ENCODE measurements around the gene CCDC86.

DNA sequence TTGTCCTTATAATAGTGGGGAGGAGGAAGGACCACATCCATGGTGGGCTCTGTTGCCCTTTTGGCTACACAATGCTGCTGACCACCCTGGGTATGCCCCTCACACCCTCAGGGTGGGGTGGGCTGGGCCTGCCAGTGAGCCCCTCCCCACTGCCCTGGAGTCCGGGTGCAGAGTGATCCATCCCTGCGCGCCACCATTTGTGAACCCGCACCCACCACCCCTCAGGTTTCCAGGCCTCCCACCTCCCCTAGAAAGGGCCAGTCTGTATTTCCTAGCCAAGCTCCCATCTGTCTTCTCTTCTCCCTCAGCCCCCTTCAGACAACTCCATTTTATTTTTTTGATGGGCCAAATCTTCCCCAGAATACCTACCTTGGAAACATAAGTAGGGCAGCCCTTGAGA is 31.8 kb upstream of the CCDC86 start:
- no peak for TF ChIP-seq YY1 (IDR thresholded peaks at IDR 0.05; ENCODE audit: low read depth)
- TF ChIP-seq, protein P1, sequence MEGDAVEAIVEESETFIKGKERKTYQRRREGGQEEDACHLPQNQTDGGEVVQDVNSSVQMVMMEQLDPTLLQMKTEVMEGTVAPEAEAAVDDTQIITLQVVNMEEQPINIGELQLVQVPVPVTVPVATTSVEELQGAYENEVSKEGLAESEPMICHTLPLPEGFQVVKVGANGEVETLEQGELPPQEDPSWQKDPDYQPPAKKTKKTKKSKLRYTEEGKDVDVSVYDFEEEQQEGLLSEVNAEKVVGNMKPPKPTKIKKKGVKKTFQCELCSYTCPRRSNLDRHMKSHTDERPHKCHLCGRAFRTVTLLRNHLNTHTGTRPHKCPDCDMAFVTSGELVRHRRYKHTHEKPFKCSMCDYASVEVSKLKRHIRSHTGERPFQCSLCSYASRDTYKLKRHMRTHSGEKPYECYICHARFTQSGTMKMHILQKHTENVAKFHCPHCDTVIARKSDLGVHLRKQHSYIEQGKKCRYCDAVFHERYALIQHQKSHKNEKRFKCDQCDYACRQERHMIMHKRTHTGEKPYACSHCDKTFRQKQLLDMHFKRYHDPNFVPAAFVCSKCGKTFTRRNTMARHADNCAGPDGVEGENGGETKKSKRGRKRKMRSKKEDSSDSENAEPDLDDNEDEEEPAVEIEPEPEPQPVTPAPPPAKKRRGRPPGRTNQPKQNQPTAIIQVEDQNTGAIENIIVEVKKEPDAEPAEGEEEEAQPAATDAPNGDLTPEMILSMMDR (IDR thresholded peaks at IDR 0.05) = no peak
- no peak for TF ChIP-seq NRF1 (IDR thresholded peaks at IDR 0.05; ENCODE audit: low read depth, low read length)

Data from SK-N-SH (cell line).